ENCODE measurements around the gene SPSB4. TPM values are rescaled to one million over a fixed set of nuclear protein-coding genes. Genes with fewer than 3 reads are reported as not detected.

Gene SPSB4
- total RNA-seq, 4 donors from 2014 or later = 0.12 to 5.7 (median 0.58) TPM

- ATAC-seq (ENCODE audit: low FRiP score) = no peak
- no peak for TF ChIP-seq CTCF (IDR thresholded peaks at IDR 0.05)
- no peak for DNase-seq (ENCODE audit: low spot score)
Measured at GRCh38 chr3:141129541-141130011, 78.4 kb downstream of the SPSB4 start.

GRCh38 chr3:141143517-141143916 lies 92.4 kb downstream of the SPSB4 start:
- no peak for ATAC-seq (ENCODE audit: low FRiP score)
- DNase-seq (ENCODE audit: low spot score) = no peak
- no peak for TF ChIP-seq CTCF (IDR thresholded peaks at IDR 0.05)

GRCh38 chr3:141146979-141147470 lies 95.9 kb downstream of the SPSB4 start:
- no peak for ATAC-seq (ENCODE audit: low FRiP score)
- no peak for TF ChIP-seq CTCF (IDR thresholded peaks at IDR 0.05)
- no peak for DNase-seq (ENCODE audit: low spot score)

- TF ChIP-seq CTCF (IDR thresholded peaks at IDR 0.05) = no peak
- ATAC-seq (ENCODE audit: low FRiP score) (no peak), DNase-seq (ENCODE audit: low spot score) (no peak)
Measured at GRCh38 chr3:141147657-141148056, 96.5 kb downstream of the SPSB4 start.

GRCh38 chr3:141148169-141148568 lies 97.0 kb downstream of the SPSB4 start:
- TF ChIP-seq CTCF (IDR thresholded peaks at IDR 0.05) = no peak
- ATAC-seq (ENCODE audit: low FRiP score) = no peak

GRCh38 chr3:141148770-141149169 lies 97.6 kb downstream of the SPSB4 start:
- TF ChIP-seq CTCF (IDR thresholded peaks at IDR 0.05) = no peak
- no peak for DNase-seq (ENCODE audit: low spot score)
- ATAC-seq (ENCODE audit: low FRiP score) = no peak

More at GRCh38 chr3:141148169-141148568, 97.0 kb downstream of the SPSB4 start:
- DNase-seq (ENCODE audit: low spot score) = no peak

- TF ChIP-seq CTCF (IDR thresholded peaks at IDR 0.05) = no peak
- ATAC-seq (ENCODE audit: low FRiP score) = no peak
- no peak for DNase-seq (ENCODE audit: low spot score)
Measured at GRCh38 chr3:141150081-141150830, 99.1 kb downstream of the SPSB4 start.

Data from omental fat pad (tissue), 4 donors.